H1 (cell line): ENCODE results near the gene STKLD1.

Source experiments
- SIN3A ChIP-seq, 2 experiments: IDR thresholded peaks in 1 of 2; conservative IDR thresholded peaks in 1 of 2; 2 replicates each; pipeline ENCODE4 v1.6.1; 2011 to 2012; ENCODE audit warnings: low read length in 2 of 2, improper control_type of control experiment in 1 of 2, low read depth in 1 of 2, mild to moderate bottlenecking in 1 of 2
- ZNF274 ChIP-seq: IDR thresholded peaks from 2 replicates; pipeline ENCODE4 v1.7.0; 2012; ENCODE audit warnings: low read length, borderline replicate concordance; ENCODE audit errors: extremely low read depth
- TF ChIP-seq, protein P1 (sequence below), 3 experiments: IDR thresholded peaks; 1 replicate in 2 of 3; 2 replicates in 1 of 3; pipeline versions ENCODE4 v1.5.1 to v1.6.1; 2011; ENCODE audit warnings: low read length in 3 of 3, mild to moderate bottlenecking in 3 of 3, inconsistent platforms in 2 of 3, low read depth in 1 of 3, moderate library complexity in 1 of 3; ENCODE audit not compliant: insufficient read depth in 1 of 3; ENCODE audit errors: control extremely low read depth in 1 of 3

DNA sequence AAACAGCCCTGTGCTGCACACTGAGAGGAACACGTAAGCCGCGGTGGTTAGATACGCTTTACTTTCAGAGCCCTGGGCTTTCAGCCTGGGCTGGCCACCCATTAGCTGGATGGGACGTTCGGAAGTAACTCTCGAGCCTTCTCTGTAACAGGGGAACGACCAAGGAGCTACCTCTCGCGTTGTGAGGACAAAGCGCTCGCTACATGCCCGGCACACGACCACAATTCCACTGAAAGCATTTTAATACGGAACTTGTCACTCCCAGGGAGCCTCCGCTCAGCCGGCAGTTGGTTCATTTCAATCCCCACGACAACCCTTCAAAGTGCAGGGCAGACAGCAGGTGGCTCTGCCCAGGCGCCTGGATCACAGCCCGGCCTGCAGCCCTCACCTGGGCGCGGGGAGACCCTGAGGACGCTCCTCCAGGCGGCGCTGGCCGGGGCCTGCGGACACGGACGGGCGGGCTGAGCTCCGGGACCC, 20.2 kb upstream of the STKLD1 start:
- TF ChIP-seq, protein P1, sequence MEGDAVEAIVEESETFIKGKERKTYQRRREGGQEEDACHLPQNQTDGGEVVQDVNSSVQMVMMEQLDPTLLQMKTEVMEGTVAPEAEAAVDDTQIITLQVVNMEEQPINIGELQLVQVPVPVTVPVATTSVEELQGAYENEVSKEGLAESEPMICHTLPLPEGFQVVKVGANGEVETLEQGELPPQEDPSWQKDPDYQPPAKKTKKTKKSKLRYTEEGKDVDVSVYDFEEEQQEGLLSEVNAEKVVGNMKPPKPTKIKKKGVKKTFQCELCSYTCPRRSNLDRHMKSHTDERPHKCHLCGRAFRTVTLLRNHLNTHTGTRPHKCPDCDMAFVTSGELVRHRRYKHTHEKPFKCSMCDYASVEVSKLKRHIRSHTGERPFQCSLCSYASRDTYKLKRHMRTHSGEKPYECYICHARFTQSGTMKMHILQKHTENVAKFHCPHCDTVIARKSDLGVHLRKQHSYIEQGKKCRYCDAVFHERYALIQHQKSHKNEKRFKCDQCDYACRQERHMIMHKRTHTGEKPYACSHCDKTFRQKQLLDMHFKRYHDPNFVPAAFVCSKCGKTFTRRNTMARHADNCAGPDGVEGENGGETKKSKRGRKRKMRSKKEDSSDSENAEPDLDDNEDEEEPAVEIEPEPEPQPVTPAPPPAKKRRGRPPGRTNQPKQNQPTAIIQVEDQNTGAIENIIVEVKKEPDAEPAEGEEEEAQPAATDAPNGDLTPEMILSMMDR (IDR thresholded peaks at IDR 0.05; ENCODE audit: control extremely low read depth in 1 of 3, insufficient read depth in 1 of 3, low read depth in 1 of 3, low read length in 3 of 3) = no peak
- no peak for TF ChIP-seq SIN3A (conservative IDR thresholded peaks at IDR 0.05 in 1 of 2, IDR thresholded peaks at IDR 0.05 in 1 of 2; ENCODE audit: low read depth in 1 of 2, low read length in 2 of 2)
- TF ChIP-seq ZNF274 = no peak
